HG02798 (cell line): ENCODE data around the gene TMEM62.

ENCODE experiments used
- ATAC-seq: cut with Tn5 transposase; IDR thresholded peaks from one replicate; pipeline ENCODE4 v1.9.1; 2021; ENCODE audit warnings: mild to moderate bottlenecking; ENCODE audit not compliant: unreplicated experiment, poor library complexity

TMEM62 gene

DNA sequence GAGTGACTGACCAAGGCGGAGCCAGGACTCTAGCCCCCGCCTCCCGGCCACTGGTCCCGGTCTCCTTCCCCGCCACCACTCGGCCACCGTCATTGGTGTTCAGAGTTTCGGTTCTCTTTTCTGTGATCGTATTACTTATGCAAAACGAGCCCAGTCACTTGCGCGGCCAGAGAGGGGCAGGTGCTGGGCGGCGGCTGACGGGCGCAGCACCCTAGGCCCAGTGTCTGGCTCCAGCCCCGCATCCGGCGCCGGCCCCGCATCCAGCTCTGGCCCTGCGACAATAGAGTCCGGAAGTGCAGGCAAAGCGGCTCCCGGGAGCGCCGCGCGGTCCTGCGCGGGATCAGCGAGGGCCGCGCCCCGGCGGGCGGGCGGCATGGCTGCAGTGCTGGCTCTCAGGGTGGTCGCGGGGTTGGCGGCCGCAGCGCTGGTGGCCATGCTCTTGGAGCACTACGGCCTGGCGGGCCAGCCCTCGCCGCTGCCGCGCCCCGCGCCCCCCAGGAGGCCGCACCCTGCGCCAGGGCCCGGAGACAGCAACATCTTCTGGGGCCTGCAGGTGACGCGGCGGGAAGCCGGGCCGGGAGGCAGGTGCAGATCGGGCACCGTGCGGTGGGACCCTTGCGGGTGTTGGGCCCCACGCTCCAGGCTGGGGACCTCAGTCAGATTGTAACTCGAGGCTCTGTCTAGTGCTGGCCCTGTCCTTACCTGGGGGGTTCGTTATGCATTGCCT lies at the start of gene TMEM62:
TSS of gene TMEM62 (plus strand) at position 157 of the 727 bp plus-strand sequence. CDS start at position 374, 217 bp downstream.
- peak; percentile 92 for ATAC-seq

DNA sequence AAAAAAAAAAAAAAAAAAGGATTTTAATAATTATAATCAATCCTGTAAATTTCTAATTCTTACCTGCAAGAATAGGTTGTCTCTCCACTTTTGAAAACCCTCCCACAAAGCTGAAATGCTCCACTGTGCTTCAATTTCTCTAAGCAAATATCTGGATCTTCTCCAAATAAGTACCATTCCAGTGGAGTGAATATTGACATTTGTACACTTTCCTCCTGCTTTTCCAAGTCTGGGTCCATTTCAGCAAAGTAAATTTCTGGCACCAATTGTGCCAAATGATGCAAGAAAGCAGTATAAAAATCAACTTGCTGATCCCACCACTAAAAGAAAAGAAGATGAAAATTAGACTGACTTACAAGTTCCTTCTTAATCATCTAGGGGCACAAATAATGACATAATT lies 47.5 kb upstream of the TMEM62 start:
- ATAC-seq, result no peak

DNA sequence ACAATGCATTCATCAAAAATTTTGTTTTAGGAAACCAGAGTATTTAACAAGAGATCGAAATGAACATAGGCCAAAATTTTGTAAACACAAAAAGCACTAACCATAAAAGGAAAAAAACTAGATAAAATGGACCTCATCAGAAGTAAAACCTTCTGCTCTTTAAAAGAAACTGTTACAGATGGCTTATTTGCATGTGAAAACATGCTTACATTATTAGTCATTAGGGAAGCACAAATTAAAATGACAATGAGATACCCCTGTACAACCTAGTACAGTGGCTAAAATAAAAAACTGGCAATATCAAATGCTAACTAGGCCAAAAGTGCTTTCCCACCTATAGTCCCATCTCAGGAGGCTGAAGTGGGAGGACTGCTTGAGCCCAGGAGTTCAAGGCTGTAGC lies 46.8 kb upstream of the TMEM62 start:
- no peak for ATAC-seq

DNA sequence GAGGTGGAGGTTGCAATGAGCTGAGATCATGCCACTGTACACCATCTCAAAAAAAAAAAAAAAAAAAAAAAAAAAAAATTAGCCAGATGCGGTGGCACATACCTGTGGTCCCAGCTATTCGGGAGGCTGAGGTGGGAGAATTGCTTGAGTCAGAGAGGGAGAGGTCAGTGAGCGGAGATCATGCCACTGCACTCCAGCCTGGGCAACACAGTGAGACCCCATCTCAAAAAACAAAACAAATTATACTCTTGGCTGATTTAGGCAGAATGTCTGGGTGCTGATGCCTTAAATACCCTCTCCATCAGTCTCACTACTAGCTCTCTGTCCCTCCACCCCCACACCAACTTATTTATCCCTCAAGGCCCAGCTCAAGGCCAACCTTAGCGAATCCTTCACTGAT lies 41.5 kb upstream of the TMEM62 start:
- no peak for ATAC-seq

DNA sequence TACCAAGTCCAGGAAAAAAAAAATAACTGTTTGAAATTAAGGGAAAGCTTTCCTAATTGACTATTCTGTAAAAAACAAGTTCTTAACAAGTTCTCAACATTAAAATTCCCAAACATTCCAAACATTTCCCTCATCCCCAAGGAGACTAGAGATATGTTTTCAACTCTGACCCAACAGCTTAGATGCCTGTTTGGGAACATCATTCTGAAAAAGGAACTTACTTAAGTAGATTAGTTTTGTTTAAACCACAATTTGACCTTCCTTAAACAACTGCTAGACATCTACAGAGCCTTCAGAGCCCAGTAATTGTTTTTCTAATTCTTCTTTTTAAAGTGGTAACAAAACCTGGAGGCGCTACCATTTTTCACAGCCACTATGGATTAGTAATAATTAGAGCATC lies 40.4 kb upstream of the TMEM62 start:
- no peak for ATAC-seq

DNA sequence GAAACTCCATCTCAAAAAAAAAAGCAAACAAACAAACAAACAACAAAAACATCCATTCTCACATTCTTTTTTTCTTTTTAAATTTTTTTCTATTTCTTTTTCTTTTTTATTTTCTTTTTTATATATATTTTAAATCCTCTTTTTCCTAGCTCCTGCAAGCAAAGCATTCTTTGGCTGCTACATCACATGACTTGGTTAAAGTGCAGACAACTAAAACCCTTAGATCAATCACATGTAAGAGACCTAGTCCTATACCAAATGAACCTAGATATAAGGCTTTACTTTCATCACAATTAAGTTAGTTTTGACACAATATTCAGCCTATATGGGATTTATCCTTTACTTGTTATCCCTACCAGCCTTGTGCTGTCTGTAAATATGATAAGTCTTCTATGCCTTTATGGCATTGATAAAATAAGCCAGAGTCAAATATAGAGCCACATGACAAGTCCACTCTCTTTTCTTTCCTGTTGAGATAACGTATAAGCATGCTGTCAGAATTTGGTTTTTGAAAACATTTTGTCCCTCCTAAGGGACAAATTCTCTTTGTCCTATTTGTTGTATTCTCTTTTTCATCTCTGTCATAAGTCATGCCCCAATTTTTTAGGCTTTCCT lies 38.9 kb upstream of the TMEM62 start:
- no peak for ATAC-seq

DNA sequence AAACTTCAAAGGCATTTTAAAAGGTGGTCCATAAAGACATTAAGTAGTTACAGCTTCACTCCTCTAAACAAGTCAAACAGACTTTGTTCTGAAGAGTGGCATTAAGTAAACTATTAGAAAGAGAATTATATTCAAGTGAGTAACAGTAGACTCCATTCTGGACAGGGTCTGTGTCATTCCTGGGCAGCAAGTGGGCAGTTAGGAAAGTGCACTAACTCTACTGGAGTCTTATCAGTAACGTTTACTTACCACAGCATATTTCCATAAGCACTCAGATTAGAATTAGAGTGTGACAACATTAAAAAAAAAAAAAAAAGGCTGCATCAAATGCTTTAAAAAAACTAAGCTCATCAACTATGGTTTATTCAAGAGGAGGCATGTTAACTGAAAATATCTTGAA lies 38.1 kb upstream of the TMEM62 start:
- ATAC-seq, result no peak

DNA sequence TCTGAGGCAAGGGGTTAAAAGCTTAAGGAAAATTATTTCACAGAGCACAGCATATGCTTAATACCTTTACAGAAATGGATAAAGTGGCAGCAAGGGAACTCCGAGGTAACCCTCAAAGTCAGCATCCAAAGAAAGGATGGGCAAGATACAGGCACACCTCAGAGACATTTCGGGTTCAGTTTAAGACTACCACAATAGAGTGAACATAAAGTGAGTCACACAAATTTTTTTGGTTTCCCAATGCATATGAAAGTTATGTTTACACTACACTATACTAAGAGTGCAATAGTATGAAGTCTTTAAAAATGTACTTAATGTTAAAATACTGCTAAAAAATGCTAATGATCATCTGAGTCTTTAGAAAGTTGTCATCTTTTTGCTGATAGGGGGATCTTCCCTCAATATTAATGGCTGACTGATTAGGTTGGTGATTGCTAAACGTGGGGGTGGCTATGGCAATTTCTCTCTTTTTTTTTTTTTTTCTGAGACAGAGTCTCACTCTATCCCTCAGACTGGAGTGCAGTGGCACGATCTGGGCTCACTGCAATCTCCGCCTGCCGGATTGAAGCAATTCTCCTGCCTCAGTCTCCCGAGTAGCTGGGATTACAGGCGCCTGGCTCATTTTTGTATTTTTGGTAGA lies 37.6 kb upstream of the TMEM62 start:
- no peak for ATAC-seq

DNA sequence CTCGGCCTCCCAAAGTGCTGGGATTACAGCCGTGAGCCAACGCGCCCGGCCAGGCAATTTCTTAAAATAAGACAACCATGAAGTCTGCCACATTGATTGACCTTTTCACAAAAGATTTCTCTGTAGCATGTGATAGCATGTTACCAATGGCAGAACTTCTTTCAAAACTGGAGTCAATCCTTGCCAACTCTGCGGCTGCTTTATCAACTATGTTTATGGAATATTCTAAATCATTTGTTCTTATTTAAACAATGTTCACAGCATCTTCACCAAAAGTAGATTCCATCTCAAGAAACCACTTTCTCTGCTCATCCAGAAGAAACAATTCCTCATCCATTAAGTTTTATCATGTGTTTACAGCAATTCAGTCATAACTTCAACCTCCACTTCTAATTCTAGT lies 37.0 kb upstream of the TMEM62 start:
- ATAC-seq, result no peak

DNA sequence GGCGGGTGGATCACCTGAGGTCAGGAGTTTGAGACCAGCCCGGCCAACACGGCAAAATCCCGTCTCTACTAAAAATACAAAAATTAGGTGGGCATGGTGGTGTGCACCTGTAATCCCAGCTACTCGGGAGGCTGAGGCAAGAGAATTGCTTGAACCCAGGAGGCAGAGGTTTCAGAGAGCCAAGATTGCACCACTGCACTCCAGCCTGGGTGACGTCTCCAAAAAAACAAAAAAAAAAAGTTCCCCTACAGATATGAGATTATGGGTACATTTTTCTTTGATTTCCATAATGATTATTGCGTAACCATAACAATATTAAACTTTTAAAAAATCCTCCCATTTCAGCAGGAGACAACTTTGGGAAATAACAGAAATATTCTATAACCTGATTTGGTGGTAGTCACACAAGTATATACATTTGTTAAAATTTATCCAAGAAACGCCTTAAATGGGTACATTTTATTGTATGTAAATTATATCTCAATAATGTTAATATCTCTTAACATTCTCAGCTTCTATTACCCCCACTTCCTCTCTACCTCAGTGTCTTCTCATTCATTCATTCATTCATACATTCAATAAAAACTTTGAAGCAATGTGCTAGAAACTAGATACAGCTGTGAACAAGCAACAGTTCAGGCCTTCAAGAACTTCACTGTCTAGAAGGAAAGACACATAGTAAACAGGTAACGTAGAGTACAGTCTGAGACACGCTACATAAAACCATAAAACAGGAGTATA lies 34.1 kb upstream of the TMEM62 start:
- ATAC-seq, result no peak

DNA sequence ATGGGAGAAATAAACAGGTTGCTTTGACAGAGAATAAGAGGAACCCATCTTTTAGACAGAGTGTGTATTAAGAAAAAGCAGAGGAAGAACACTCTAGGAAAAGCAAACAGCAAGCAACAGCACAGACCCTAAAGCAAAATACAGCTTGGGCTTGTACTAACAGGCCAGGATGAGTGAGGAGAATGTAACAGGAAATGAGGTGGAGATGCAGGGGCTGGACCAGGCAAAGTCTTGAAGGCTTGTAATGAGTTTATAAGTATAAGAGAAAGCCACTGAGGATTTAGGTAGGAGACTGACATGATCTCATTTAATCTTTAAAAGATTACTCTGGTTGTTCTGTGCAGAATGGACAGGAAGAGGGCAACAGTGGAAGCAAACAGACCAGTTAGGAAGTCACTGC lies 32.4 kb upstream of the TMEM62 start:
- ATAC-seq, result no peak

DNA sequence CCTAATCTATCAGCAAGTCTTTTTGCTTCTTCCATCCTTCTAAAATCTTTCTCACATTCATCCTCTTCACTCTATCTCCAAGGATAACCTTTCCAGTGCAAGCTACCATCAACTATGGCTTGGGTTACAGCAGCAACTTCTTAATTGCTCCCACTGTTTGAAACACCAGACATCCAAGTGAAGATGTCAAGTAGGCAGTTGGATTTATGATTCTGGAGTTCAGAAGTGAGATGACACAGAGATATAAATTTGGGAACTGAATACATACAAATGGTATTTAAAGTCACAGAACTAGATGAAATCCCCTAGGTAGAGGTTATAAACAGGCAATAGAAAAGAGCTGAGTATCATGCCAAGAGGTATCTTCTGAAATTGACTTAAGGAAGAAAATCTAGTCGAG lies 31.2 kb upstream of the TMEM62 start:
- ATAC-seq, result no peak

DNA sequence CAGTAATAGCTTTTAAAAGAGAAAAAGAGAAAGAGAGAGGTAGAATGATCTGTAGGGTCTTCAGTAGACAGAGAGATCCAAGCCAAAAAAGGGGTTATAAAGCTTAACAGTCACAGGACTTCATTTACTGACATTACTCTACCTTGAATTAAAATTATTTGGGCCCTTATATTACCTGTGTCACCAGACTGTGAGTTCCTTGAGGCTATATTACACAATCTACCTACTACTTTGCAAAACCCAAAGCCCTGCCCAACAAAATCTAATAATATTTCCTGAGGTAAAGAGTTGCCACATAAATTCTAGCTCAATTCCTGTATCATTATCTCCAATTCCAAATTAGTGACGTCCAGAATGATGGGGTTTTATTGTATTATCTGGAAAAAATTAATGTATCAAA lies 29.5 kb upstream of the TMEM62 start:
- no peak for ATAC-seq

DNA sequence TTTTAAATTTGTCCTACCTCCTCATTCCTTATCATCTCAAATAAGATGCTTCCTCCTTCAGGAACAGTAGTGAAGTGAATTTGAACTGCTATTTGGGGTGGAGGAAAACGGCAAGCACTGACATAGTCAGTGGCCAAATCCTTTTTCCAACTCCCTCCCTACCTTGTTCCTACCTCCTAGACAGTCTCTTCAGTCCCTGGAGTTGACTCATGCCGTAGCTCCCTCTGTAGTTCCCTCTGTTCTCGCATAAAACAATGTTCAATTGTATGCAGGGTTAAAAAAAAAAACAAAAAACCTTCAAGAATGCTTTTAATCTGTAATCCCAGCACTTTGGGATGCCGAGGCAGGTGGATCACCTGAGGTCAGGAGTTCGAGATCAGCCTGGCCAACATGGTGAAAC lies 29.0 kb upstream of the TMEM62 start:
- no peak for ATAC-seq

DNA sequence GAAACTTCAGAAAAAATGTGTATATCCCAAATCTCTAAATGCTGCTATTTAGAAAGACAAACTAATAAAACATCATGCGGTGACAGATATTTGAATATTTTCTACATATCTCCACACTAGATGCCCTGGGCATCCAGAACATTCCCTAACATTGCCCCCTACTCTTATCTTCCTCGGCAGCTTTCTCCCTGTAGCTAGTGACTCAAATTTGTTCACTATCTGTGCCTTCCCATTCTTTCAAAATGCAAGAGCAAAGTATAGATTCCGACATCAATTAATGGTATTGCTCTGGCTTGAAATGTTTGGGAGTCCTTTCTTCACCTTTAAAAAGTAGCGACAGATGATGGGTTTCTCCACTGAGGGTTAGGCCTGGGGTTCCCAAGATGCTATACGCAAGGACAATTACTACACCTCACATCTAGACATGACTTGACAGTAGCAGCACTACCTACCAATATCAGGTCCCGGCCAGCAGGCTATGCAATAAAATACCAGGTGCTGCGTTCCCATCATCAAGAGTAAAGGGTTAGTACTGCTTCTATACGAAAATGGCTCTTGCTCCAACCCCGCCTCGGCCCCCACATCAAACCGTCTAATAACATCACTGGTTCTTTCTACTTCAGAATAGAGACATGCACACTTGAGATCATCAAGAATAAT lies 28.2 kb upstream of the TMEM62 start:
- no peak for ATAC-seq

DNA sequence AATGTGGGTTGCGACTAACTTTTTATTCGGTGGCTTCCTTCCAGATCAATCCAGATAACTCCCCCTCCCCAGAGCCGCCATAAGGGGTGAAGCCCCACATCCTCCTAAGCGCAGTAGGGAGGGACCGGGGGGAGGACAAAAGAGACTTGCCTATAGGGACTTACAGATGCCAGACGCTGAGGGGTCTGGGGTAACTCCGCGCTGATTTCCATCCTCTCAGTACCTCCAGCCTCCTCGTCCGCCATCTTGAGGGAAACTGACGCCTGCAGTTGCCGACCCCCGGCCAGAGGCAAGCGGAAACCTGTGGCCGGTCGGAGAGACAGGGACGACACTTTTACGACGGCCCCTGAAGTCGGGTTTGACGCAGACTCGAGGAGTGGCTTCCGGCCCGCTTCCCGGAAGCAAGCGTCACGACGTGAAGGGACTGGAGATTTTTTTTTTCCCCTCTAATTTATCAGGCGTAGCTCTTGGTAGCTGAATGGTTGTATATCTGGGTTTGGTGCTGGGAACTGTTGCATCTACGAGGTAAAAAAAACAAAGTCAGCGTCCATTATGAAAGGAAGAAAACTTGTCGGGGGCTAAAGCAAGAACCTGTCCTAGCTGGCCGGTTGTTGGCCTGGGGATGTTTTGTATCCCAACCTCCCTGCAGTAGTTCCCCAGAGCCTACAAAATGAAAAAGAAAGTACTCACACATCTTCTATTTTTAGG lies 27.5 kb upstream of the TMEM62 start, which contains the start of gene UBR1:
TSS of gene UBR1 (minus strand) at position 261 of the 708 bp plus-strand sequence. CDS start at position 245, 16 bp downstream.
- peak; percentile 97 for ATAC-seq

DNA sequence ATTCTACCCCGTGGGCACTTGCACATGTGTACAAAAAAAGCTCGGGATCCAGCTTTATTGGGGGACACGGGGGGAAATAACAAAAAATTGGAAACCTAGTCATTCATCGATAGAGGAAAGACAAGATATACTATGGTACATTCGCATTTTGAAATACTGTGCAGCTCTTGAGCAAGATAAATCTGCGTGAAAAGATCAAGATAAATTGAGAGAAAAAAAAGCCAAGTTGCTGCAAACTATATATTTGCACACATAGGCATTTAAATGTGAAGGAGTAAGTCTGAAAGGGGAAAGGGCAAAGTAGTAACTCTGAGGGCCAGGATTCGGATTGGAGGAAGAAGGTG lies 26.9 kb upstream of the TMEM62 start:
- no peak for ATAC-seq

DNA sequence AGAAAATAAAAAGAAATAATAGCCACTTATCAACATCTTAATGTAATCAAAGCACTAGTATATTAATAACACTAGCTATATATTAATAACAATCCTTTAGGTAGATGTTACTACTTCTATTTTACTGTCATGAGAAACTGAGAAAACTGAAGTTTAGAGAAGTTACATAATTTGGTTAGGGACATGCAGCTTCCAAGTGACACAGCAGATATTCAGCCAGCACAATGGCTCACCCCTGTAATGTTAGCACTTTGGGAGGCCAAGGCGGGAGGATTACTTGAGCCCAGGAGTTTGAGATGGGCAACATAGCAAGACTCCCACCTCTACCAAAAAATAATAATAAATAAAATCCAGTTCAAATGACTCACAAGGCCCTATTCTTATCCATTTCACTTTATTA lies 25.6 kb upstream of the TMEM62 start:
- ATAC-seq, result no peak

DNA sequence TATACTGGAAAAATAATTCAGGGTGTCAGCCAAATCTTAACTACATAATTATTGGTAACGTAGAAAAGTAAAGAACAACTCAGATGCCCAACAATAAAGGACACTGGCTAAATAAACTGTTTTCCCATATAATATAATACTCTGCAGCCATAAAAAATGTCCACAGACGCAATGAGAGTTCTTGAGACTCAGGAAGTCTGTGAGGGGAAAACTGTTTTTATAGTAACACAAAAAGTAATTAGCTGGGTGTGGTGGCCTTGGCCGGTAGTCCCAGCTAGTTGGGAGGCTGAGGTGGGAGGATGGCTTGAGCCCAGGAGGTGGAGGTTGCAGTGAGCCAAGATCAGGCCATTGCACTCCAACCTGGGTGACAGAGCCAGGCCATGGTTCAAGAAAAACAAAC lies 22.0 kb upstream of the TMEM62 start:
- ATAC-seq, result no peak

DNA sequence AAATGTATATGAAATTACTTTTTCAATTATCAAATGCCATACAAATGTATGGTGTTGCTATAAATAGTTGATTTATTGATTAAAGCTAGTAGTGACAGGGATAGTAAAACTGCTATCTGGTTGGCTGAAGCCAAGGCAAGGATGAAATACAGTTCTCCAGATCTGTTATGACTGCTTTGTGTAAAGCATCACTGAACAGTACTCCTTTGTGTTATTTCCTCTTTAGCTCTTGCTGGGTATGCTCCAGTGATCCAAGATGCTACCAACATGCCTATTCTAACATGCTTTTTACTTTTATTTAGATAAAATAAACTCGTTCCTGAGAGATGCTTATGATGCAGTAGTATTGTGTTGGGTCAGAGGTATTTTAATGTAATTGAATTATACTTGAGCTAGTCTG lies 15.1 kb upstream of the TMEM62 start:
- no peak for ATAC-seq
